ENCODE results near the gene DAP. TPM values are rescaled to one million over a fixed set of nuclear protein-coding genes. Genes with fewer than 3 reads are reported as not detected.

Gene DAP
- total RNA-seq, 1 experiment from 2014 or later = 47.2 TPM

DNA sequence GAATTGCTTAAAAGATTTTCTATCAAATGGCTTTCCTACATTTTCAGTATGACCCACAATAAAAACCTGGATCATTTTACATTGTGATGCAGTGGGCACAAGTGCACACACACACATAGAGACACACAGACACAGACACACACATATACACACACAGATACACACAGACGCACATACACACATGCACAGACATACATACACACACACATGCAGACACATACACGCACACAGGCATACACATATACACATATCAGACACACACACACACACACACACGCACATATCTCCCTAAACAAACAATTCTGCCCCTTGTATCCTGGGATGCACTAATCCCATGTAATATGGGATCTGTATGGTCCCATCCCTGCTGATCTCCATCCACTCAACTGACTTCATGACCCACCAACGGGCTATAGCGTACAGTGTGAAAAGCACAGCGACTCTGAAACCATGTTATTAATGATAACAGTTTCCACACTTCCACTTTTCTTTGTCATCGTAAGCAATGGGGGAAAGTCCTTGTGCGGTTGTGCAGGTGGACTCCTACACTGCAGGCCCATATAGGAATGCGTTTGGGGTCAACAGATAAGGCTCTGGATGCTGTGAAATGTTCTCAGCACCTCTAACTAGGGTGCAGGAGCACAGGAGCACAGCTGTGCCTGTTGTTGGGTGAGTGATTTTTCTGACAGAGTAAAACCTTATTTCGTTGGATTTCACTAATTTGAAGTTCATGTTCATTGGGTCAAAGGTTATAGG lies 52.7 kb downstream of the DAP start:
- Histone ChIP-seq H4K20me1 (ENCODE audit: control insufficient read depth, insufficient read depth, insufficient read length) (no peaks in the 10 kb centered on the region), H3K18ac (ENCODE audit: insufficient read length, low read depth, low read length) (no peak overlapping the region), H2BK15ac (ENCODE audit: low read depth, low read length) (no peak overlapping the region), H3K23me2 (ENCODE audit: insufficient read length, low read depth, low read length, poor library complexity, severe bottlenecking) (no peaks in the 10 kb centered on the region), H3K4me2 (ENCODE audit: insufficient read depth, insufficient read length, low read length) (no peak overlapping the region), H3T11ph (ENCODE audit: low read length) (no peak overlapping the region), H3K4ac (ENCODE audit: low read depth, low read length) (no peak overlapping the region), H3K27me3 (ENCODE audit: insufficient read depth, low read length) (no peaks in the 10 kb centered on the region), H3K9ac (ENCODE audit: extremely low read depth, insufficient read length, low read length) (no peak overlapping the region), H3K14ac (ENCODE audit: insufficient read depth, low read length) (no peak overlapping the region), H2BK5ac (ENCODE audit: insufficient read length, low read length) (no peak overlapping the region), H4K8ac (replicated peaks; ENCODE audit: insufficient read length, low read depth, low read length) (no peak overlapping the region), H3K4me1 (ENCODE audit: insufficient read depth, low read length) (peaks cover 10% of the 10 kb centered on the region), H2BK12ac (ENCODE audit: insufficient read length, low read depth, low read length) (no peak overlapping the region), H2BK20ac (ENCODE audit: low read depth, low read length, poor library complexity, severe bottlenecking) (no peak overlapping the region), H3K56ac (ENCODE audit: insufficient read length, low read depth, low read length) (no peak overlapping the region), H3K79me2 (ENCODE audit: insufficient read depth, low read length) (no peaks in the 10 kb centered on the region), H3K79me1 (ENCODE audit: insufficient read depth, low read depth, low read length, poor library complexity, severe bottlenecking) (no peaks in the 10 kb centered on the region), H3K23ac (ENCODE audit: insufficient read length, low read depth, low read length) (no peak overlapping the region), H2AK5ac (ENCODE audit: insufficient read length, low read length) (no peak overlapping the region), H4K91ac (ENCODE audit: insufficient read length, low read depth, low read length) (no peak overlapping the region), H2BK120ac (ENCODE audit: low read depth, low read length, poor library complexity, severe bottlenecking) (no peak overlapping the region), H3K9me3 (ENCODE audit: control insufficient read depth, low read depth, low read length) (no peaks in the 10 kb centered on the region), H2AFZ (ENCODE audit: low read length) (no peak overlapping the region), H4K5ac (ENCODE audit: insufficient read length, low read depth, low read length) (no peak overlapping the region), H3K27ac (ENCODE audit: insufficient read length, low read depth, low read length) (no peak overlapping the region)
- Mint-ChIP-seq H3K4me1 (peaks cover 24 to 34% of the 10 kb centered on the region in 2 experiments), H3K27me3 (ENCODE audit: low read depth) (no peaks in the 10 kb centered on the region), H3K4me3 (no peak overlapping the region; a peak in 1 of 5 replicates), H3K36me3 (ENCODE audit: insufficient read depth in 1 of 3, low read depth in 3 of 3) (peaks cover 0 to 7% (median 4%) of the 10 kb centered on the region in 3 experiments; a peak in 4 of 7 replicates), H3K27ac (no peak overlapping the region), H3K9me3 (no peaks in the 10 kb centered on the region)
- TF ChIP-seq, protein P1, sequence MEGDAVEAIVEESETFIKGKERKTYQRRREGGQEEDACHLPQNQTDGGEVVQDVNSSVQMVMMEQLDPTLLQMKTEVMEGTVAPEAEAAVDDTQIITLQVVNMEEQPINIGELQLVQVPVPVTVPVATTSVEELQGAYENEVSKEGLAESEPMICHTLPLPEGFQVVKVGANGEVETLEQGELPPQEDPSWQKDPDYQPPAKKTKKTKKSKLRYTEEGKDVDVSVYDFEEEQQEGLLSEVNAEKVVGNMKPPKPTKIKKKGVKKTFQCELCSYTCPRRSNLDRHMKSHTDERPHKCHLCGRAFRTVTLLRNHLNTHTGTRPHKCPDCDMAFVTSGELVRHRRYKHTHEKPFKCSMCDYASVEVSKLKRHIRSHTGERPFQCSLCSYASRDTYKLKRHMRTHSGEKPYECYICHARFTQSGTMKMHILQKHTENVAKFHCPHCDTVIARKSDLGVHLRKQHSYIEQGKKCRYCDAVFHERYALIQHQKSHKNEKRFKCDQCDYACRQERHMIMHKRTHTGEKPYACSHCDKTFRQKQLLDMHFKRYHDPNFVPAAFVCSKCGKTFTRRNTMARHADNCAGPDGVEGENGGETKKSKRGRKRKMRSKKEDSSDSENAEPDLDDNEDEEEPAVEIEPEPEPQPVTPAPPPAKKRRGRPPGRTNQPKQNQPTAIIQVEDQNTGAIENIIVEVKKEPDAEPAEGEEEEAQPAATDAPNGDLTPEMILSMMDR (conservative IDR thresholded peaks at IDR 0.05) = no peak
- DNase-seq = no peak
- no CpG with 5 or more reads among the region's 10 CpGs for WGBS (ENCODE audit: extremely low coverage, insufficient read length, low lambda C conversion rate)

Data from H9 (cell line).